ENCODE data around the gene FLYWCH2. TPM values are rescaled to one million over a fixed set of nuclear protein-coding genes. Genes with fewer than 3 reads are reported as not detected.

FLYWCH2 gene
- total and polyA plus RNA-seq, 2 of the 13 experiments (the other 11 are each of a cell fraction or from before 2014, with no cell fraction given) = 16.9 to 19.8 TPM

DNA sequence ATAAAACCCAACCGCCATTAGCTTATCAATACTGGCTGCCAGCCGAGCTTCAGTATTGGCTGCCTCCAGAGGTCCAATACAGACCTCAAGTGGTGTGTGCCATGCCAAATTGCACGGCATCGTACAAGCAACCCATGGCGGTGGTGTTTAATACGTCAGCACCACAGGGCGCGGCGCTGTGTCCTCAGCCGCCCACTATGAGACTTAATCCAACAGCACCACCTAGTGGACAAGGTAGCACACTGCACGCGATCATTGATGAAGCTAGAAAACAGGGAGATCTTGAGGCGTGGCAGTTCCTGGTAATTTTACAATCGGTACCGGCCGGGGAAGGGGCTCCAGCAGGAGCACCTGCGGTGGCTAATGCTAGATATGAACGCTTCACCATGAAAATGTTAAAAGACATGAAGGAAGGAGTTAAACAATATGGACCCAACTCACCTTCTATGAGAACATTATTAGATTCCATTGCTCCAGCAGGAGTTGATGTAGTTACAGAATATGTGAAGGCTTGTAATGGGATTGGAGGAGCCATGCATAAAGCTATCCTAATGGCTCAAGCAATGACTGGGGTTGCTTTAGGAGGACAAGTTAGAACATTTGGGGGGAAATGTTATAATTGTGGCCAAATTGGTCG lies 44.1 kb downstream of the FLYWCH2 start (continued):
- TF ChIP-seq, protein P1, sequence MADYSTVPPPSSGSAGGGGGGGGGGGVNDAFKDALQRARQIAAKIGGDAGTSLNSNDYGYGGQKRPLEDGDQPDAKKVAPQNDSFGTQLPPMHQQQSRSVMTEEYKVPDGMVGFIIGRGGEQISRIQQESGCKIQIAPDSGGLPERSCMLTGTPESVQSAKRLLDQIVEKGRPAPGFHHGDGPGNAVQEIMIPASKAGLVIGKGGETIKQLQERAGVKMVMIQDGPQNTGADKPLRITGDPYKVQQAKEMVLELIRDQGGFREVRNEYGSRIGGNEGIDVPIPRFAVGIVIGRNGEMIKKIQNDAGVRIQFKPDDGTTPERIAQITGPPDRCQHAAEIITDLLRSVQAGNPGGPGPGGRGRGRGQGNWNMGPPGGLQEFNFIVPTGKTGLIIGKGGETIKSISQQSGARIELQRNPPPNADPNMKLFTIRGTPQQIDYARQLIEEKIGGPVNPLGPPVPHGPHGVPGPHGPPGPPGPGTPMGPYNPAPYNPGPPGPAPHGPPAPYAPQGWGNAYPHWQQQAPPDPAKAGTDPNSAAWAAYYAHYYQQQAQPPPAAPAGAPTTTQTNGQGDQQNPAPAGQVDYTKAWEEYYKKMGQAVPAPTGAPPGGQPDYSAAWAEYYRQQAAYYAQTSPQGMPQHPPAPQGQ (CRISPR knock-in tag; IDR thresholded peaks at IDR 0.05; ENCODE audit: borderline replicate concordance) = 0 out of 2 replicates have a peak, but pooled peaks have one; percentile 39
- TF ChIP-seq, protein P2, sequence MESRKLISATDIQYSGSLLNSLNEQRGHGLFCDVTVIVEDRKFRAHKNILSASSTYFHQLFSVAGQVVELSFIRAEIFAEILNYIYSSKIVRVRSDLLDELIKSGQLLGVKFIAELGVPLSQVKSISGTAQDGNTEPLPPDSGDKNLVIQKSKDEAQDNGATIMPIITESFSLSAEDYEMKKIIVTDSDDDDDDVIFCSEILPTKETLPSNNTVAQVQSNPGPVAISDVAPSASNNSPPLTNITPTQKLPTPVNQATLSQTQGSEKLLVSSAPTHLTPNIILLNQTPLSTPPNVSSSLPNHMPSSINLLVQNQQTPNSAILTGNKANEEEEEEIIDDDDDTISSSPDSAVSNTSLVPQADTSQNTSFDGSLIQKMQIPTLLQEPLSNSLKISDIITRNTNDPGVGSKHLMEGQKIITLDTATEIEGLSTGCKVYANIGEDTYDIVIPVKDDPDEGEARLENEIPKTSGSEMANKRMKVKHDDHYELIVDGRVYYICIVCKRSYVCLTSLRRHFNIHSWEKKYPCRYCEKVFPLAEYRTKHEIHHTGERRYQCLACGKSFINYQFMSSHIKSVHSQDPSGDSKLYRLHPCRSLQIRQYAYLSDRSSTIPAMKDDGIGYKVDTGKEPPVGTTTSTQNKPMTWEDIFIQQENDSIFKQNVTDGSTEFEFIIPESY (CRISPR knock-in tag; IDR thresholded peaks at IDR 0.05) = 0 out of 2 replicates have a peak, but pooled peaks have one; percentile 37
- TF ChIP-seq, protein P3, sequence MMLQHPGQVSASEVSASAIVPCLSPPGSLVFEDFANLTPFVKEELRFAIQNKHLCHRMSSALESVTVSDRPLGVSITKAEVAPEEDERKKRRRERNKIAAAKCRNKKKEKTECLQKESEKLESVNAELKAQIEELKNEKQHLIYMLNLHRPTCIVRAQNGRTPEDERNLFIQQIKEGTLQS (CRISPR knock-in tag; IDR thresholded peaks at IDR 0.05) = no peak
- TF ChIP-seq SMC3 (IDR thresholded peaks at IDR 0.05; ENCODE audit: low read length) (peak; percentile 72), FOSL2 (CRISPR knock-in tag; IDR thresholded peaks at IDR 0.05) (0 out of 2 replicates have a peak, but pooled peaks have one; percentile 7), ZSCAN31 (CRISPR knock-in tag; IDR thresholded peaks at IDR 0.05; ENCODE audit: low read depth) (no peak), ZNF354B (CRISPR knock-in tag; IDR thresholded peaks at IDR 0.05) (no peak), SCMH1 (CRISPR knock-in tag; IDR thresholded peaks at IDR 0.05; ENCODE audit: borderline replicate concordance) (no peak), PHF5A (CRISPR knock-in tag; IDR thresholded peaks at IDR 0.05; ENCODE audit: low read depth, unreplicated experiment) (no peak), ZNF709 (CRISPR knock-in tag; IDR thresholded peaks at IDR 0.05) (no peak), ZNF607 (CRISPR knock-in tag; IDR thresholded peaks at IDR 0.05; ENCODE audit: borderline replicate concordance) (no peak), ATF7 (IDR thresholded peaks at IDR 0.05) (no peak), ATF7 (CRISPR knock-in tag; IDR thresholded peaks at IDR 0.05) (no peak)
- TF ChIP-seq, protein P4, sequence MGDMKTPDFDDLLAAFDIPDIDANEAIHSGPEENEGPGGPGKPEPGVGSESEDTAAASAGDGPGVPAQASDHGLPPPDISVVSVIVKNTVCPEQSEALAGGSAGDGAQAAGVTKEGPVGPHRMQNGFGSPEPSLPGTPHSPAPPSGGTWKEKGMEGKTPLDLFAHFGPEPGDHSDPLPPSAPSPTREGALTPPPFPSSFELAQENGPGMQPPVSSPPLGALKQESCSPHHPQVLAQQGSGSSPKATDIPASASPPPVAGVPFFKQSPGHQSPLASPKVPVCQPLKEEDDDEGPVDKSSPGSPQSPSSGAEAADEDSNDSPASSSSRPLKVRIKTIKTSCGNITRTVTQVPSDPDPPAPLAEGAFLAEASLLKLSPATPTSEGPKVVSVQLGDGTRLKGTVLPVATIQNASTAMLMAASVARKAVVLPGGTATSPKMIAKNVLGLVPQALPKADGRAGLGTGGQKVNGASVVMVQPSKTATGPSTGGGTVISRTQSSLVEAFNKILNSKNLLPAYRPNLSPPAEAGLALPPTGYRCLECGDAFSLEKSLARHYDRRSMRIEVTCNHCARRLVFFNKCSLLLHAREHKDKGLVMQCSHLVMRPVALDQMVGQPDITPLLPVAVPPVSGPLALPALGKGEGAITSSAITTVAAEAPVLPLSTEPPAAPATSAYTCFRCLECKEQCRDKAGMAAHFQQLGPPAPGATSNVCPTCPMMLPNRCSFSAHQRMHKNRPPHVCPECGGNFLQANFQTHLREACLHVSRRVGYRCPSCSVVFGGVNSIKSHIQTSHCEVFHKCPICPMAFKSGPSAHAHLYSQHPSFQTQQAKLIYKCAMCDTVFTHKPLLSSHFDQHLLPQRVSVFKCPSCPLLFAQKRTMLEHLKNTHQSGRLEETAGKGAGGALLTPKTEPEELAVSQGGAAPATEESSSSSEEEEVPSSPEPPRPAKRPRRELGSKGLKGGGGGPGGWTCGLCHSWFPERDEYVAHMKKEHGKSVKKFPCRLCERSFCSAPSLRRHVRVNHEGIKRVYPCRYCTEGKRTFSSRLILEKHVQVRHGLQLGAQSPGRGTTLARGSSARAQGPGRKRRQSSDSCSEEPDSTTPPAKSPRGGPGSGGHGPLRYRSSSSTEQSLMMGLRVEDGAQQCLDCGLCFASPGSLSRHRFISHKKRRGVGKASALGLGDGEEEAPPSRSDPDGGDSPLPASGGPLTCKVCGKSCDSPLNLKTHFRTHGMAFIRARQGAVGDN (CRISPR knock-in tag; IDR thresholded peaks at IDR 0.05) = peak; percentile 49
- TF ChIP-seq, protein P5, sequence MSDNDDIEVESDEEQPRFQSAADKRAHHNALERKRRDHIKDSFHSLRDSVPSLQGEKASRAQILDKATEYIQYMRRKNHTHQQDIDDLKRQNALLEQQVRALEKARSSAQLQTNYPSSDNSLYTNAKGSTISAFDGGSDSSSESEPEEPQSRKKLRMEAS (IDR thresholded peaks at IDR 0.05) = 0 out of 2 replicates have a peak, but pooled peaks have one; percentile 31
- TF ChIP-seq, protein P6, sequence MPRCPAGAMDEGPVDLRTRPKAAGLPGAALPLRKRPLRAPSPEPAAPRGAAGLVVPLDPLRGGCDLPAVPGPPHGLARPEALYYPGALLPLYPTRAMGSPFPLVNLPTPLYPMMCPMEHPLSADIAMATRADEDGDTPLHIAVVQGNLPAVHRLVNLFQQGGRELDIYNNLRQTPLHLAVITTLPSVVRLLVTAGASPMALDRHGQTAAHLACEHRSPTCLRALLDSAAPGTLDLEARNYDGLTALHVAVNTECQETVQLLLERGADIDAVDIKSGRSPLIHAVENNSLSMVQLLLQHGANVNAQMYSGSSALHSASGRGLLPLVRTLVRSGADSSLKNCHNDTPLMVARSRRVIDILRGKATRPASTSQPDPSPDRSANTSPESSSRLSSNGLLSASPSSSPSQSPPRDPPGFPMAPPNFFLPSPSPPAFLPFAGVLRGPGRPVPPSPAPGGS (CRISPR knock-in tag; IDR thresholded peaks at IDR 0.05) = no peak
- TF ChIP-seq, protein P7, sequence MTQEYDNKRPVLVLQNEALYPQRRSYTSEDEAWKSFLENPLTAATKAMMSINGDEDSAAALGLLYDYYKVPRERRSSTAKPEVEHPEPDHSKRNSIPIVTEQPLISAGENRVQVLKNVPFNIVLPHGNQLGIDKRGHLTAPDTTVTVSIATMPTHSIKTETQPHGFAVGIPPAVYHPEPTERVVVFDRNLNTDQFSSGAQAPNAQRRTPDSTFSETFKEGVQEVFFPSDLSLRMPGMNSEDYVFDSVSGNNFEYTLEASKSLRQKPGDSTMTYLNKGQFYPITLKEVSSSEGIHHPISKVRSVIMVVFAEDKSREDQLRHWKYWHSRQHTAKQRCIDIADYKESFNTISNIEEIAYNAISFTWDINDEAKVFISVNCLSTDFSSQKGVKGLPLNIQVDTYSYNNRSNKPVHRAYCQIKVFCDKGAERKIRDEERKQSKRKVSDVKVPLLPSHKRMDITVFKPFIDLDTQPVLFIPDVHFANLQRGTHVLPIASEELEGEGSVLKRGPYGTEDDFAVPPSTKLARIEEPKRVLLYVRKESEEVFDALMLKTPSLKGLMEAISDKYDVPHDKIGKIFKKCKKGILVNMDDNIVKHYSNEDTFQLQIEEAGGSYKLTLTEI (CRISPR knock-in tag; conservative IDR thresholded peaks at IDR 0.05) = no peak

All from HepG2 (cell line).